GM18519 (cell line): Measurements from ENCODE around the gene SSH3.
"Not testable (repeated sequence)": the region's sequence is repeated elsewhere in the genome, so short reads cannot be mapped to it uniquely, and the experiment has no call there.

Experiments
- ATAC-seq: cut with Tn5 transposase; IDR thresholded peaks from one replicate; pipeline ENCODE4 v1.9.1; 2021; ENCODE audit warnings: mild to moderate bottlenecking, moderate library complexity; ENCODE audit not compliant: unreplicated experiment, low FRiP score

The SSH3 gene

DNA sequence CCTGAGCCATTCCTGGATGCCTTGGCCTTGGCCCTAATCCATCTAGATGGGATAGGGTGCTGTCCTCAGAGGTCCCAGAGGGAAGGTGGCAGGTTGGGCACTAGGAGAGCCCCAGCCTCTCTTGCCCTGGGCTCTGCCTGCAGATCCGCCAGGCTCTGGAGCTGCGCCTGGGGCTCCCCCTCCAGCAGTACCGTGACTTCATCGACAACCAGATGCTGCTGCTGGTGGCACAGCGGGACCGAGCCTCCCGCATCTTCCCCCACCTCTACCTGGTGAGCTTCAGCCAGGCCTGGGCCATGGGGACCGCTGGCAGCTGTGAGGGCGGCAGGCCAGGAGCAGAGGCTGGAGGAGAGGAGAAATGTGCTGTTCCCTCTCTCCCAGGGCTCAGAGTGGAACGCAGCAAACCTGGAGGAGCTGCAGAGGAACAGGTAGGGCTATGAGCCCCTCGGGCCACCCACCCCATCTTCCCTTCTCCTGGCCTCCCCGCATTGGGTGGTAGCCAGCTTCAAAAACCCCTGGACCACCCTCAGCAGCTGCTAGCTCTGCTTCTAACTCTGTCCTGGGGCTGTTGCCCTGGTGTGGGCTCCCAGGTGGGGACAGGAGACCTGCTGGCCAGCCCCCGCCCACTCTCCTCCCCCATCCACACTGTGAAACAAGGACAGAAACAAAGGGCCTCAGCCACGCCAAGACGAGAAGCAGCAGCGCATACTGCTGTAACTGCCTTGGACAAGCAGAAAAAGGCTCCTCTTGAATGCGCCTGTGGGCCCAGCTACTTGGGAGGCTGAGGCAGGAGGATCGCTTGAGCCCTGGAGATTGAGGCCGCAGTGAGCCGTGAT lies 4.9 kb downstream of the SSH3 start:
- no peak for ATAC-seq

DNA sequence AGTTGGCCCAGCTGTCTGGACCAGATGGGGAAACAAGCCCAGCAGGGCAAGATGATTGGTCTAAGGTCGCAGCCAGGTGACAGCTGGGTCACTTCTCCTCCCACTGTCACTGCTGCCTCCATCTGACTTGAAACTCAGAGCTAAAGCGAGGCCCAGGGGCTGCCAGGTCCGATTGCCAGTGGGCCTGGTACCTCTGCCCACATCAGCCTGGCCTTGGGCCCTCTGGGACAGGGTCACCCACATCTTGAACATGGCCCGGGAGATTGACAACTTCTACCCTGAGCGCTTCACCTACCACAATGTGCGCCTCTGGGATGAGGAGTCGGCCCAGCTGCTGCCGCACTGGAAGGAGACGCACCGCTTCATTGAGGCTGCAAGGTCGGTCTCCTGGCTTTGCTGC lies 5.8 kb downstream of the SSH3 start:
- no peak for ATAC-seq

DNA sequence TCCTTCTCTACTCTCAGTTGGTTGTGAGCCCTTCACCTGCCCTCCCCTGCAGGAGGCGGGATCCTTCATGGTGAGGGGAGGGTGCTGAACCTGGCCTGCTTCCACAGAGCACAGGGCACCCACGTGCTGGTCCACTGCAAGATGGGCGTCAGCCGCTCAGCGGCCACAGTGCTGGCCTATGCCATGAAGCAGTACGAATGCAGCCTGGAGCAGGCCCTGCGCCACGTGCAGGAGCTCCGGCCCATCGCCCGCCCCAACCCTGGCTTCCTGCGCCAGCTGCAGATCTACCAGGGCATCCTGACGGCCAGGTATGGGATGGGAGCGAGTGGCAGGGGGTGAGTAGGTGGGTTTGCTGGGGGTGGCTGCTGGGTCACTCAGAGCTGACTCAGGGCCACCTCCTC lies 6.3 kb downstream of the SSH3 start:
- ATAC-seq: no peak

GRCh38 chr11:67310246-67311050 lies 7.1 kb downstream of the SSH3 start:
- ATAC-seq: no peak

GRCh38 chr11:67311051-67311555 lies 7.8 kb downstream of the SSH3 start:
- ATAC-seq: no peak

- no peak for ATAC-seq
Measured at GRCh38 chr11:67311556-67312082, 8.3 kb downstream of the SSH3 start.

GRCh38 chr11:67312187-67313021 lies 9.1 kb downstream of the SSH3 start:
- no peak for ATAC-seq

- no peak for ATAC-seq
Measured at GRCh38 chr11:67313125-67313890, 10.0 kb downstream of the SSH3 start.

DNA sequence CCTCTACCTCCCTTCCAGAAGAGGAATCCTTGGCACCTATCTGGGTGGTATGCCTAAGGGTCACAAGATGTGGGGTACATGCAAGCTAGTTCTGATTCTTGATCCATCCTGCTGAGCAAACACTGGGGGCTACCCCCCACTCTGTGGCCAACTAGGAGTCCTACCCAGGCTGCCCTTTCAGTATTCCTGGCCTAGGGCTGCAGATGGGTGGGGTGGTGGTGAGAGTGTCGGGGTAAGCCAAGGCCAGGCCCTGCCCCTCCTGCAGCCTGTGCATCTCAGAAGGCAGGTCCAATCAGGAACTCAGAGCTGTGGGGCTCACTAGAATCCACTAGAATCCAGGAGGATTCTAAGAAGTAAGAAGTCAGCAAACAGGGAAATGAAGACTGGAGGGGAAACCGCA lies 10.9 kb downstream of the SSH3 start:
- ATAC-seq: no peak

DNA sequence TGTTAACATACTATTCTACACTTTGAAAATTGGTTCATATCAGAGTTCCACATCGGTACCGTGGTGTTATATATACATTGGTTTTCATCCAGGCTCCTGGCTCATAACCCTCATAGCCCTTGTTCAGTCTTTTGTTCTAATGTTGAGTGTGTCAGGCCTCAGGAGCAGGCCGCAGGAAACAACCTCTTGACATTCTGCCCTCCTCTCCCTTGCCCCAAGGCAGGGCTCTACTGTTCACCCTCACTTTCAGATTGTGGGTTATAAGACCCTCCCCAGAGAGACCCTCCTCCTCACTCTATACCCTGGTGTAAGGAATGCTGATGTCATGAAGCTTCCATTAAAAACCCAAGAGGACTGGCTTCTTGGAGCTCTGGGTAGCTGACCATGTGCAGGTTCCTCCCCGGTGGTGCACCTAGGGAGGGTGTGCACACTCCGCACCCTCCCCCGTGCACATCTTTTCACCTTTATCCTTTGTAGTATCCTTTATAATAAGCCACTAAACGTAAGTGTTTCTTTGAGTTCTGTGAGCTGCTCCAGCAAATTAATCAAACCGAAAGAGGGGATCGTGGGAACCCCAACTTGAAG lies 12.1 kb downstream of the SSH3 start:
- ATAC-seq: no peak

DNA sequence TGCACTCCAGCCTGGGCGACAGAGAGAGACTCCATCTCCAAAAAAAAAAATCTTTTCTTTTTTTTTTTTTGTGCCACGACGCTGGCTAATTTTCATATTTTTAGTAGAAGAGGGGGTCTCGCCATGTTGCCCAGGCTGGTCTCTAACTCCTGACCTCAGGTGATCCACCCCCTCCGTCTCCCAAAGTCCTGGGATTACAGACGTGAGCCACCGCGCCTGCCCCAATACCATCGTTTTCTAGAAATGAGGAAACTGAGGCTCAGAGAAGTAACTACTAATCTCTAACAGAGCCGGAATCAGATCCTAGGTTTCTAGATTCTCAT lies 13.5 kb downstream of the SSH3 start:
- ATAC-seq: no peak

DNA sequence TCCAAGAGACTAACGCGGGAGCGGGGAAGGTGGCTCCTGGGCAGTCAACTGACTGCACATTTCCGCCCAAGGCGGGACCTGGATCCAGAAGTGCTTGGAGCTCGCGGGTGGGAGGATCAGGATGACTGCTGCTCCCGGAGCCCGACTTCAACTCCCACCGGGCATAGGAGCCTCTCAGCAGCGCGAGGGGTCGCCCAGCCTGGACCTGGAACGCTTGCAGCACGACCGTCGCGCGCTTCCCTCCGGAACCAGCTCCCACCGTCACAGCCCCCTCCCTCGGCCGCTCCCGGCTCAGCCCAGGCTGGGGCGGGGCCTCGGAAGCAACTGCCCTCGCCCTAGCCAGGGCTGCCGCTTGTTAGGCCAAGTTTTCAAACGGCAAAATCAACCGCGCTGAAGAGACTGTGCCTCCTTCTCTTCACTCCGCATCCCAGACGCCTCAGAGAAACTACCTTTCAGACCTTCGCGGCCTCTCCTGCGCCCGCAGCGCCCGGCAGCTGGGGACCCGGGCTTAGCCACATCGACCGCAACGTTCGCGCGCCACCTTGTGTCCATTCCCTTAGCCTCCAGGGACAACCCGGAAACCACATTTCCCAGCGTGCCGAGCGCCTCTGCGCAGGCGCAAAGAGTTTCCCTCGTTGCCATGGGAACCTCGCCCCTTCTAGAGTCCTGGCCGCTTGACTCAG lies 14.0 kb downstream of the SSH3 start:
- peak; percentile 66 for ATAC-seq

GRCh38 chr11:67317888-67318555 lies 14.7 kb downstream of the SSH3 start:
- no peak for ATAC-seq

GRCh38 chr11:67318876-67319275 lies 15.5 kb downstream of the SSH3 start:
- not testable (repeated sequence) for ATAC-seq

DNA sequence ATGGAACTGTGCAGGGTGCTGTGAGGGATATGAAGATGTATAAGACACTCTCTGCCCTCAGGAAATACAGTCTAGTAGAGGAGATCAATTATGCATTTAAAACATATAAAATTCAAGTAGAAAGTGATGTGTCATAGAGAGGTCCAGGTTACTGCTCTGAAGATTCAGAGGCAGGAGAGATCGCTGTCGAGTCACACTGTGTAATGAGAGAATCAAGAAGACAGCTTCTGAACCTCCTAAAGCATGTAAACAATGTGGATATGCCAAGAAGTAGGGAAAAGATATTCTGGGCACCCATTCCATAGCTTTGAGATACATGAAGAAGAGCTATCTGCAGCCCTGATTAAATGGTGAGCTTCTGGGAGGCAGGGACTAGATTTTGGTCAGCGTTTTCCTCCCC lies 16.7 kb downstream of the SSH3 start:
- no peak for ATAC-seq

DNA sequence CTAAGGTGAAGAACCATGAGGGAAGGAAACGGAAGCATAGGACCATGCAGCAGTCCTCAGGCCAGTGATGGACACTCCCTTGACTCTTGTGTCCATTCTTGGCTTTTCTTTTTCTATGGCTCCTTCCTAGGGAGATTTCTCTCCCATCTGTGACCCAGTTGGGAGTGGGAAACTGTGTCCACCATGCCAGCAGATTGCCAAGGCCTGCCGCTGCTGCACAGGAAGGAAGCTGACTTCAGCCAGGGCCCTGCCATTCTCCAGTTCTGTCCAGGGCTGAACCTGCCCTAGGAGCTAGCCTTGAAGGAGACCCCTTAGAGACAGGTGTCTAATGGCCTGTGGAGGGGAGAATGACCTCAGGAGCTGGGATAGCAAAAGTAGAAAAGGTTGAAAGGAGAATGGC lies 17.4 kb downstream of the SSH3 start:
- ATAC-seq: no peak

DNA sequence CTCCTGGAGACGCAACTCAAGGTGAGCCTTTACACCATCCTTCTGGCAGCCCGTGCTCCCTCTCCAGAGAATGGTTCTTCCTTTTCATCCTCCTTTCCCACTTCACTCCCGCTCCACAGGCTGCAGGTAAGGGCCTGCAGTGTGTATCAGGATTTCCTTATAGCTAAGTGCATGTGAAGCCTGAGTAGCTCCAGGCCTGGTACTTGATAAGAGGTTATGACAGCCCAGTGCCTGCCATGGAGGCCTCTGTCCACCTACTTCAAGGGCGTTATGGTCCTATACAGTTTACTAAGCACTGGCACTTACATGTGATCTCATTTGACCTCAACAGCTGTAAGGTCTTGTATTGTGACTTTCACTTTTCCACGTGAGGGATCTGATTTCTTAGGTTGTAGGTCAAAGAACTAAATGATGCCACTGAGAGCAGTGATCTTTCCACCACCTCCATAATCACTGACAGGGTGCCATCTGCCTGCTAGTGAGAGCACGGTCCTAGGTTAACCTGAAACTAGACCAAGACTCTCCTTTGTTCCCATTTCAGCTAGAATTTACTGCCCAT lies 18.1 kb downstream of the SSH3 start:
- no peak for ATAC-seq

GRCh38 chr11:67322049-67322448 lies 18.7 kb downstream of the SSH3 start:
- ATAC-seq: no peak
